Eye (tissue), 1 donor: ENCODE results near the gene TIMM50.

Experiments
- DNase-seq: peaks from one replicate; pipeline ENCODE4 v3.0.0-alpha.2; 2015

Gene TIMM50

DNA sequence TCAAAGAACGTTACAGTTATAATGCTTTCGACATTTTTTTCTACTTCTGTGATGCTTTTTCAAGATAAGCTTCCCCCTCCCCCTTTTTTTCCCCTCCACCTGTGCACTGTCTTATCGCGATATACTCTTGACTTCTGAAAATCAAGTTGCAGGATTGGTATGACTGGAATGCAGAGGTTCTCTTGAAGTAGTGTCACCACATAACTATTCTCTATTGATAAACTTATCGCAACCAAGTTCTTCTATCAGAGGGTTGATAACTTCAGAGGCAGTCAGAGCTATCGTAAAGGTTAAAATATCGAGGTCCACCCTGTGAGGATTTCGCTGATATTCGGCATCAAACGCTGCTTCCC lies 58.5 kb downstream of the TIMM50 start:
- no peak for DNase-seq

DNA sequence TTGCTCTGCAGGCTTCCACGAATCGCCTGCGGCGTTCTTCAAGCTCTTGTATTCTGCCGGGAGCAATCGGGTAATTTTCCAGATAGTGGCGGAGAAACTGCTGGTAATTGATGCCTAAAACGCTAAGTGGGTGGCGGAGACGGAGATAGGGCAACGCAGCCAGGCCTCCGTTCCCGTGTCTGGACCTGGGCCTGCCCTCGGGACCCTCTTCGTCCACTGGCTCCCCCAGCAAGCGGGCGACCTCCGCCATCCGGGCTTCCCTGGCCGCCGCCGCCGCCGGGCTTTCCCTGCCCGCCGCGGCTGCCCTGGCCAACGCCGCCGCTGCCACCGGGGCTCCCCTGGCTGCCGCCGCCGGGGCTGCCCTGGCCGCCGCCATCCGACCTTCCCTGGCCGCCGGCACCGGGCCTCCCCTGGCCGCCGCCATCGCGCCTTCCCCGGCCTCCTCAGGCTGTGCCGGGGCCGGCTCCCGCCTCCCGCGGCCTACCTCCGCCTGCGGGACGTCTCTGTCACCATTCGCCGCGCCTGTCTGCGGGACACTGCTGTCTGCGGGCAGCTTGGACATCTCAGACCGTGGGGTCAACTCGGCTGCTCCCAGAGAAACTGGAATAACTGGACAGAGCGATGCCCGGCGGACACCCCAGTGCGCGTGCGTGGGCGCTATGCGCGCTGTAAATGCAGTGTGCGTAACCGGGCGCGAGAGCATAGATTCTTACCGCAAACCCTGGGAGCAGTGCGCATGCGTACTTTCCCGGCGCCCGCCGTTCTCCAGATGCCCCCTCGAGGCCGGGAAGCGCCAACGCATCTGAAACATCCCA lies 59.1 kb downstream of the TIMM50 start, which contains the start of gene EID2:
Gene EID2 (minus strand): TSS at position 644 of the 815 bp plus-strand sequence. CDS start 82 bp downstream, at position 562.
- peak; percentile 97 for DNase-seq

DNA sequence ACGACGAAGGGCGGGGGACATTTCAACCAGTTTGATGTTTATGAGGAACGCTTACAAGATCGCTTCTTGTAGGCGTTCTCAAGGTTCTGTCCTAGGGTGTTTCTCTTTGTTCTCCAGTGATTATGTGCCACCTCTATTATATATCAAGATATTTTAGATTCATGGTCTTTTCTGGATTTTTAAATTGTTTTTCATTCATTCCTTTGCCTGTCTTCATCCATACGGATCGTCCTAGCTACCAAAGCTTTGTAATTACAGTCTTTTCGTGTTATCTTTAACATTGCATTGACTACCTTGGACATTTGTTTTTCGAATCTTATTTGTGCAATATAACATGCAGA lies 59.7 kb downstream of the TIMM50 start:
- no peak for DNase-seq
